Stimulated activated naive CD4-positive, alpha-beta T cell treated with Interleukin-2 at 50 U/mL for 16 hours (primary cell): ENCODE results near the gene HBM.
"Not testable (repeated sequence)": the region's sequence is repeated elsewhere in the genome, so short reads cannot be mapped to it uniquely, and the experiment has no call there.

Experiments used
- DNase-seq: peaks from one replicate; lab custom pipeline; 2025; lab: John Stamatoyannopoulos, UW

Gene HBM

DNA sequence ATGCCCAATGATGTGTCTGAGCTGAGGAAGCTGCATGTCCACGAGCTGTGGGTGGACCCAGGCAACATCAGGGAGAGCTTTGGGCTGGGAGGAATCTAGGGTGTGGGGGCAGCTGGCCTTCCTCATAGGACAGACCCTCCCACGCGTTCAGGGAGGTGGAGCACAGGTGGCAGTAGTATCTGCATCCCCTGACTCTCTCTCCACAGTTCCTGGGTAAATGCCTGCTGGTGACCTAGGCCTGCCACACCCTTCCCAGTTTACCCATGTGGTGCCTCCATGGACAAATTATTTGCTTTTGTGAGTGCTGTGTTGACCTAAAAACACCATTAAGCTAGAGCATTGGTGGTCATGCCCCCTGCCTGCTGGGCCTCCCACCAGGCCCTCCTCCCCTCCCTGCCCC is 3.2 kb downstream of the HBM start:
- no peak for DNase-seq

DNA sequence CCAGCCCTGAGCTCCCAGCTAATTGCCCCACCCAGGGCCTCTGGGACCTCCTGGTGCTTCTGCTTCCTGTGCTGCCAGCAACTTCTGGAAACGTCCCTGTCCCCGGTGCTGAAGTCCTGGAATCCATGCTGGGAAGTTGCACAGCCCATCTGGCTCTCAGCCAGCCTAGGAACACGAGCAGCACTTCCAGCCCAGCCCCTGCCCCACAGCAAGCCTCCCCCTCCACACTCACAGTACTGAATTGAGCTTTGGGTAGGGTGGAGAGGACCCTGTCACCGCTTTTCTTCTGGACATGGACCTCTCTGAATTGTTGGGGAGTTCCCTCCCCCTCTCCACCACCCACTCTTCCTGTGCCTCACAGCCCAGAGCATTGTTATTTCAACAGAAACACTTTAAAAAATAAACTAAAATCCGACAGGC is 4.3 kb downstream of the HBM start:
- not testable (repeated sequence) for DNase-seq

DNA sequence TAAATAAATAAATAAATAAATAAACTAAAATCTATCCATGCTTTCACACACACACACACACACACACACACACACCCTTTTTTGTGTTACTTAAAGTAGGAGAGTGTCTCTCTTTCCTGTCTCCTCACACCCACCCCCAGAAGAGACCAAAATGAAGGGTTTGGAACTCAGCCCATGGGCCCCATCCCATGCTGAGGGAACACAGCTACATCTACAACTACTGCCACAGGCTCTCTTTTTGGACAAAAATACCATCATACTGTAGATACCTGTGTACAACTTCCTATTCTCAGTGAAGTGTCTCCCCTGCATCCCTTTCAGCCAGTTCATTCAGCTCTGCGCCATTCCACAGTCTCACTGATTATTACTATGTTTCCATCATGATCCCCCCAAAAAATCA is 5.0 kb downstream of the HBM start:
- no peak for DNase-seq

GRCh38 chr16:172374-172941 is 6.7 kb downstream of the HBM start, which contains the start of gene HBA2:
HBA2 (plus strand) TSS chr16:172876; CDS start chr16:172913, 37 bp downstream.
- DNase-seq, result not testable (repeated sequence)

DNA sequence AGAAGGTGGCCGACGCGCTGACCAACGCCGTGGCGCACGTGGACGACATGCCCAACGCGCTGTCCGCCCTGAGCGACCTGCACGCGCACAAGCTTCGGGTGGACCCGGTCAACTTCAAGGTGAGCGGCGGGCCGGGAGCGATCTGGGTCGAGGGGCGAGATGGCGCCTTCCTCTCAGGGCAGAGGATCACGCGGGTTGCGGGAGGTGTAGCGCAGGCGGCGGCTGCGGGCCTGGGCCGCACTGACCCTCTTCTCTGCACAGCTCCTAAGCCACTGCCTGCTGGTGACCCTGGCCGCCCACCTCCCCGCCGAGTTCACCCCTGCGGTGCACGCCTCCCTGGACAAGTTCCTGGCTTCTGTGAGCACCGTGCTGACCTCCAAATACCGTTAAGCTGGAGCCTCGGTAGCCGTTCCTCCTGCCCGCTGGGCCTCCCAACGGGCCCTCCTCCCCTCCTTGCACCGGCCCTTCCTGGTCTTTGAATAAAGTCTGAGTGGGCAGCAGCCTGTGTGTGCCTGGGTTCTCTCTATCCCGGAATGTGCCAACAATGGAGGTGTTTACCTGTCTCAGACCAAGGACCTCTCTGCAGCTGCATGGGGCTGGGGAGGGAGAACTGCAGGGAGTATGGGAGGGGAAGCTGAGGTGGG is 7.6 kb downstream of the HBM start:
- not testable (repeated sequence) for DNase-seq

DNA sequence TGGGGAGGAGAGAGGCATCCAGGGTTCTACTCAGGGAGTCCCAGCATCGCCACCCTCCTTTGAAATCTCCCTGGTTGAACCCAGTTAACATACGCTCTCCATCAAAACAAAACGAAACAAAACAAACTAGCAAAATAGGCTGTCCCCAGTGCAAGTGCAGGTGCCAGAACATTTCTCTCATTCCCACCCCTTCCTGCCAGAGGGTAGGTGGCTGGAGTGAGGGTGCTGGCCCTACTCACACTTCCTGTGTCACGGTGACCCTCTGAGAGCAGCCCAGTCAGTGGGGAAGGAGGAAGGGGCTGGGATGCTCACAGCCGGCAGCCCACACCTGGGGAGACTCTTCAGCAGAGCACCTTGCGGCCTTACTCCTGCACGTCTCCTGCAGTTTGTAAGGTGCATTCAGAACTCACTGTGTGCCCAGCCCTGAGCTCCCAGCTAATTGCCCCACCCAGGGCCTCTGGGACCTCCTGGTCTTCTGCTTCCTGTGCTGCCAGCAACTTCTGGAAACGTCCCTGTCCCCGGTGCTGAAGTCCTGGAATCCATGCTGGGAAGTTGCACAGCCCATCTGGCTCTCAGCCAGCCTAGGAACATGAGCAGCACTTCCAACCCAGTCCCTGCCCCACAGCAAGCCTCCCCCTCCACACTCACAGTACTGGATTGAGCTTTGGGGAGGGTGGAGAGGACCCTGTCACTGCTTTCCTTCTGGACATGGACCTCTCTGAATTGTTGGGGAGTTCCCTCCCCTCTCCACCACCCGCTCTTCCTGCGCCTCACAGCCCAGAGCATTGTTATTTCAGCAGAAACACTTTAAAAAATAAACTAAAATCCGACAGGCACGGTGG is 8.4 kb downstream of the HBM start:
- not testable (repeated sequence) for DNase-seq

GRCh38 chr16:175011-175949 is 9.5 kb downstream of the HBM start:
- DNase-seq, result no peak

- DNase-seq, result not testable (repeated sequence)
Measured at GRCh38 chr16:176006-176405, 10.2 kb downstream of the HBM start.

- not testable (repeated sequence) for DNase-seq
Measured at GRCh38 chr16:176477-177382, 11.0 kb downstream of the HBM start, which contains the start of gene HBA1. HBA1 (plus strand) TSS chr16:176680; CDS start chr16:176717, 37 bp downstream.

DNA sequence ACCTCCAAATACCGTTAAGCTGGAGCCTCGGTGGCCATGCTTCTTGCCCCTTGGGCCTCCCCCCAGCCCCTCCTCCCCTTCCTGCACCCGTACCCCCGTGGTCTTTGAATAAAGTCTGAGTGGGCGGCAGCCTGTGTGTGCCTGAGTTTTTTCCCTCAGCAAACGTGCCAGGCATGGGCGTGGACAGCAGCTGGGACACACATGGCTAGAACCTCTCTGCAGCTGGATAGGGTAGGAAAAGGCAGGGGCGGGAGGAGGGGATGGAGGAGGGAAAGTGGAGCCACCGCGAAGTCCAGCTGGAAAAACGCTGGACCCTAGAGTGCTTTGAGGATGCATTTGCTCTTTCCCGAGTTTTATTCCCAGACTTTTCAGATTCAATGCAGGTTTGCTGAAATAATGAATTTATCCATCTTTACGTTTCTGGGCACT is 11.6 kb downstream of the HBM start:
- DNase-seq, result no peak

DNA sequence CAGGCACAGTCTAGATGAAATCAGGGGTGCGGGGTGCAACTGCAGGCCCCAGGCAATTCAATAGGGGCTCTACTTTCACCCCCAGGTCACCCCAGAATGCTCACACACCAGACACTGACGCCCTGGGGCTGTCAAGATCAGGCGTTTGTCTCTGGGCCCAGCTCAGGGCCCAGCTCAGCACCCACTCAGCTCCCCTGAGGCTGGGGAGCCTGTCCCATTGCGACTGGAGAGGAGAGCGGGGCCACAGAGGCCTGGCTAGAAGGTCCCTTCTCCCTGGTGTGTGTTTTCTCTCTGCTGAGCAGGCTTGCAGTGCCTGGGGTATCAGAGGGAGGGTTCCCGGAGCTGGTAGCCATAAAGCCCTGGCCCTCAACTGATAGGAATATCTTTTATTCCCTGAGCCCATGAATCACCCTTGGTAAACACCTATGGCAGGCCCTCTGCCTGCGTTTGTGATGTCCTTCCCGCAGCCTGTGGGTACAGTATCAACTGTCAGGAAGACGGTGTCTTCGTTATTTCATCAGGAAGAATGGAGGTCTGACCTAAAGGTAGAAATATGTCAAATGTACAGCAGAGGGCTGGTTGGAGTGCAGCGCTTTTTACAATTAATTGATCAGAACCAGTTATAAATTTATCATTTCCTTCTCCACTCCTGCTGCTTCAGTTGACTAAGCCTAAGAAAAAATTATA is 12.3 kb downstream of the HBM start:
- DNase-seq, result no peak

DNA sequence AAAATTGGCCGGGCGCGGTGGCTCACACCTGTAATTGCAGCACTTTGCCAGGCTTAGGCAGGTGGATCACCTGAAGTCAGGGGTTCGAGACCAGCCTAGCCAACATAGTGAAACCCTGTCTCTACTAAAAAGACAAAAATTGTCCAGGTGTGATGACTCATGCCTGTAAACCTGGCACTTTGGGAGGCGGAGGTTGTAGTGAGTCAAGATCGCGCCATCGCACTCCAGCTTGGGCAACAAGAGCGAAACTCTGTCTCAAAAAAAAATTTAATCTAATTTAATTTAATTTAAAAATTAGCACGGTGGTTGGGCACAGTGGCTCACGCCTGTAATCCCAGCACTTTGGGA is 12.9 kb downstream of the HBM start:
- DNase-seq, result no peak

- no peak for DNase-seq
Measured at GRCh38 chr16:179211-180092, 13.7 kb downstream of the HBM start.

DNA sequence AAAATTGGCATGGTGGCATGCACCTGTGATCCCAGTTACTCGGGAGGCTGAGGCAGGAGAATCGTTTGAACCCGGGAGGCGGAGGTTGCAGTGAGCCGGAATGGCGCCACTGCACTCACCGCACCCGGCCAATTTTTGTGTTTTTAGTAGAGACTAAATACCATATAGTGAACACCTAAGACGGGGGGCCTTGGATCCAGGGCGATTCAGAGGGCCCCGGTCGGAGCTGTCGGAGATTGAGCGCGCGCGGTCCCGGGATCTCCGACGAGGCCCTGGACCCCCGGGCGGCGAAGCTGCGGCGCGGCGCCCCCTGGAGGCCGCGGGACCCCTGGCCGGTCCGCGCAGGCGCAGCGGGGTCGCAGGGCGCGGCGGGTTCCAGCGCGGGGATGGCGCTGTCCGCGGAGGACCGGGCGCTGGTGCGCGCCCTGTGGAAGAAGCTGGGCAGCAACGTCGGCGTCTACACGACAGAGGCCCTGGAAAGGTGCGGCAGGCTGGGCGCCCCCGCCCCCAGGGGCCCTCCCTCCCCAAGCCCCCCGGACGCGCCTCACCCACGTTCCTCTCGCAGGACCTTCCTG is 14.4 kb downstream of the HBM start, which contains the start of gene HBQ1:
HBQ1 (plus strand) TSS at position 359 of the 575 bp plus-strand sequence; CDS start at position 387, 28 bp downstream.
- no peak for DNase-seq

DNA sequence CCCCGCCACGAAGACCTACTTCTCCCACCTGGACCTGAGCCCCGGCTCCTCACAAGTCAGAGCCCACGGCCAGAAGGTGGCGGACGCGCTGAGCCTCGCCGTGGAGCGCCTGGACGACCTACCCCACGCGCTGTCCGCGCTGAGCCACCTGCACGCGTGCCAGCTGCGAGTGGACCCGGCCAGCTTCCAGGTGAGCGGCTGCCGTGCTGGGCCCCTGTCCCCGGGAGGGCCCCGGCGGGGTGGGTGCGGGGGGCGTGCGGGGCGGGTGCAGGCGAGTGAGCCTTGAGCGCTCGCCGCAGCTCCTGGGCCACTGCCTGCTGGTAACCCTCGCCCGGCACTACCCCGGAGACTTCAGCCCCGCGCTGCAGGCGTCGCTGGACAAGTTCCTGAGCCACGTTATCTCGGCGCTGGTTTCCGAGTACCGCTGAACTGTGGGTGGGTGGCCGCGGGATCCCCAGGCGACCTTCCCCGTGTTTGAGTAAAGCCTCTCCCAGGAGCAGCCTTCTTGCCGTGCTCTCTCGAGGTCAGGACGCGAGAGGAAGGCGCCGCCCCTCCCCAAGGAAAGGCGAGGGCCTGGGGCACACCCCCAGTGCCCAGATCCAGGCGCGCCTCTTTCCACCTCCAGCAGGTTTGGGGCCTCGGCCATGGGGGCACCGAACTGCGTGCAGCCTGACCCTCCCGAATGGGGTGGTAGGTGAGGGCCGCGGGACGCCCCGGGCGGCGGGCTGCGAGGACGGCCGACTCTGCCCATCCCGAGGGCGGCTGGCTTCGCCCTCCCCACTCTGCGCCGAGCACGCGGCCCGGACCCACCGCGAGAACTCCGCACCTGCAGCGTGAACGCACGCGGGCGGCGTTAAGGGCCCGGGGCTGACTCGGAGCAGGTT is 15.1 kb downstream of the HBM start:
- peak; percentile 73 for DNase-seq

GRCh38 chr16:181565-182021 is 15.8 kb downstream of the HBM start:
- DNase-seq, result no peak

- no peak for DNase-seq
Measured at GRCh38 chr16:183005-183404, 17.2 kb downstream of the HBM start.
